IMR-90 (cell line): Measurements from ENCODE around the gene GRM8.

Experiments
- MAFK ChIP-seq: IDR thresholded peaks from 2 replicates; pipeline ENCODE4 v1.6.1; 2012; ENCODE audit warnings: low read depth, low read length, improper control_type of control experiment
- POLR2A ChIP-seq: IDR thresholded peaks from 2 replicates; pipeline ENCODE4 v1.6.1; 2012; ENCODE audit warnings: mild to moderate bottlenecking, low read depth, low read length
- RAD21 ChIP-seq: IDR thresholded peaks from 2 replicates; pipeline ENCODE4 v1.6.1; 2012; ENCODE audit warnings: low read length, improper control_type of control experiment
- RCOR1 ChIP-seq: IDR thresholded peaks from 2 replicates; pipeline ENCODE4 v1.6.1; 2012; ENCODE audit warnings: mild to moderate bottlenecking, low read length, improper control_type of control experiment; ENCODE audit not compliant: insufficient replicate concordance
- TF ChIP-seq, protein P1 (sequence below): conservative IDR thresholded peaks from 2 replicates; pipeline ENCODE4 v1.5.1; 2012; ENCODE audit warnings: mild to moderate bottlenecking, low read depth, low read length, improper control_type of control experiment
- TF ChIP-seq, protein P2 (sequence below): fragments of 150-350 bp; IDR thresholded peaks from 2 replicates; pipeline ENCODE4 v1.6.1; 2016; ENCODE audit warnings: low read depth, mild to moderate bottlenecking, low read length, moderate library complexity, borderline replicate concordance

DNA sequence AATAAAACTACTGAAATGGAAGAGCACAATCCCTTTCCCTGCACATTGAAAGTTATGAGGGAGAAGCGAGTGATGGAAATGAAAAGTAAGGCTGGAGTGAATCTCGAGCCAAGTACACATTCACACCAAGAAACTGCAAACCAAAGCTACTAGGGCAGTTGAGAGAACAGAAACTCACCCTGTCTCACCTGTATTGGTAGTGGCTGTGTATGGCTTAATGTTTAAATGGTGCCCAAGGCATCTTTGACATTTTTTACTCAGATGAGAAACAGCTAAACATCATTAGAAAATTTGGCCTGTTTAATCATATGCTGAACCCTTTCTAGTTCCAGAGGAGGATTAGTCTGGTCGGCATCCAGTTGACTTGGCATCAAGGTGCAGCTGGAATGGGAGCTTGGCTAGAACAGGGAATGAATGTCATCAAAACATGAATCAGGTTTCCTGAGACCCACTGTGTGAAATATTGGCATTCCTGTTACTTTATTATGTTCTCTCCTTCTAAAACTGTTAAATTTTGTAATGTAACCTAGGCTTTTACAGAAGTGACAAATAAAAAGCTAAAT, 840.8 kb downstream of the GRM8 start:
- TF ChIP-seq, protein P1, sequence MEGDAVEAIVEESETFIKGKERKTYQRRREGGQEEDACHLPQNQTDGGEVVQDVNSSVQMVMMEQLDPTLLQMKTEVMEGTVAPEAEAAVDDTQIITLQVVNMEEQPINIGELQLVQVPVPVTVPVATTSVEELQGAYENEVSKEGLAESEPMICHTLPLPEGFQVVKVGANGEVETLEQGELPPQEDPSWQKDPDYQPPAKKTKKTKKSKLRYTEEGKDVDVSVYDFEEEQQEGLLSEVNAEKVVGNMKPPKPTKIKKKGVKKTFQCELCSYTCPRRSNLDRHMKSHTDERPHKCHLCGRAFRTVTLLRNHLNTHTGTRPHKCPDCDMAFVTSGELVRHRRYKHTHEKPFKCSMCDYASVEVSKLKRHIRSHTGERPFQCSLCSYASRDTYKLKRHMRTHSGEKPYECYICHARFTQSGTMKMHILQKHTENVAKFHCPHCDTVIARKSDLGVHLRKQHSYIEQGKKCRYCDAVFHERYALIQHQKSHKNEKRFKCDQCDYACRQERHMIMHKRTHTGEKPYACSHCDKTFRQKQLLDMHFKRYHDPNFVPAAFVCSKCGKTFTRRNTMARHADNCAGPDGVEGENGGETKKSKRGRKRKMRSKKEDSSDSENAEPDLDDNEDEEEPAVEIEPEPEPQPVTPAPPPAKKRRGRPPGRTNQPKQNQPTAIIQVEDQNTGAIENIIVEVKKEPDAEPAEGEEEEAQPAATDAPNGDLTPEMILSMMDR, result no peak
- TF ChIP-seq POLR2A, result no peak
- TF ChIP-seq RCOR1, result no peak
- no peak for TF ChIP-seq RAD21
- TF ChIP-seq MAFK, result no peak
- TF ChIP-seq, protein P2, sequence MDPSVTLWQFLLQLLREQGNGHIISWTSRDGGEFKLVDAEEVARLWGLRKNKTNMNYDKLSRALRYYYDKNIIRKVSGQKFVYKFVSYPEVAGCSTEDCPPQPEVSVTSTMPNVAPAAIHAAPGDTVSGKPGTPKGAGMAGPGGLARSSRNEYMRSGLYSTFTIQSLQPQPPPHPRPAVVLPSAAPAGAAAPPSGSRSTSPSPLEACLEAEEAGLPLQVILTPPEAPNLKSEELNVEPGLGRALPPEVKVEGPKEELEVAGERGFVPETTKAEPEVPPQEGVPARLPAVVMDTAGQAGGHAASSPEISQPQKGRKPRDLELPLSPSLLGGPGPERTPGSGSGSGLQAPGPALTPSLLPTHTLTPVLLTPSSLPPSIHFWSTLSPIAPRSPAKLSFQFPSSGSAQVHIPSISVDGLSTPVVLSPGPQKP, result no peak
